ENCODE data around the gene TBC1D5.

GRCh38 chr3:17166369-17166768, 576.1 kb downstream of the TBC1D5 start:
- TF ChIP-seq POLR2A (IDR thresholded peaks at IDR 0.05; ENCODE audit: low read length), result no peak
- no peak for TF ChIP-seq GATA1 (IDR thresholded peaks at IDR 0.05; ENCODE audit: low read depth, low read length)
